HepG2 (cell line): ENCODE data around the gene NFATC3. TPM values are rescaled to one million over a fixed set of nuclear protein-coding genes. Genes with fewer than 3 reads are reported as not detected.

Experiments
- ASH2L ChIP-seq: fragments of 300-600, 200-600 bp; sonication (generic); IDR thresholded peaks from 2 replicates; pipeline ENCODE4 v1.7.0; 2017; ENCODE audit warnings: low read depth, mild to moderate bottlenecking, moderate library complexity, mixed read lengths, low read length; ENCODE audit not compliant: insufficient read length
- ATM ChIP-seq: fragments of 450-650 bp; IDR thresholded peaks from 2 replicates; pipeline ENCODE4 v1.7.1; 2017; ENCODE audit warnings: mild to moderate bottlenecking, borderline replicate concordance
- BCLAF1 ChIP-seq: fragments of 450-650 bp; IDR thresholded peaks from 2 replicates; pipeline ENCODE4 v1.6.1; 2017; ENCODE audit warnings: mild to moderate bottlenecking
- DDIT3 ChIP-seq: sonication (generic); formaldehyde crosslinking; IDR thresholded peaks from 2 replicates; pipeline ENCODE4 v1.4.0; 2020; ENCODE audit warnings: mild to moderate bottlenecking, missing genetic modification reagents
- E2F1 ChIP-seq: sonication (generic); formaldehyde crosslinking; IDR thresholded peaks from 2 replicates; pipeline ENCODE4 v1.5.0; 2020; ENCODE audit warnings: missing genetic modification reagents
- HBP1 ChIP-seq: IDR thresholded peaks from 2 replicates; pipeline ENCODE4 v1.6.1; 2016; ENCODE audit warnings: low read depth, control low read depth
- LCORL ChIP-seq, 2 experiments: fragments of 450-650 bp in 1 of 2; sonication (generic) in 1 of 2; formaldehyde crosslinking in 1 of 2; IDR thresholded peaks; 2 replicates each; pipeline versions ENCODE4 v1.5.0 to v1.6.1; 2017 to 2020; ENCODE audit warnings: antibody characterized with exemption in 1 of 2, missing genetic modification reagents in 1 of 2
- PCBP2 ChIP-seq: fragments of 200-400 bp; formaldehyde crosslinking; optimal IDR thresholded peaks from 2 replicates; pipeline ENCODE3; 2018; ENCODE audit warnings: low read length, low read depth; ENCODE audit not compliant: poor library complexity, severe bottlenecking
- RCOR2 ChIP-seq: IDR thresholded peaks from 2 replicates; pipeline ENCODE4 v1.6.1; 2016; ENCODE audit warnings: missing biosample characterization, missing genetic modification reagents
- RORA ChIP-seq: sonication (generic); formaldehyde crosslinking; IDR thresholded peaks from 2 replicates; pipeline ENCODE4 v1.5.0; 2020; ENCODE audit warnings: mild to moderate bottlenecking, missing genetic modification reagents, moderate library complexity
- SRSF4 ChIP-seq: fragments of 200-400 bp; formaldehyde crosslinking; IDR thresholded peaks from one replicate; pipeline ENCODE4 v1.6.1; 2018; ENCODE audit warnings: mild to moderate bottlenecking, low read depth, low read length, moderate library complexity; ENCODE audit not compliant: poor library complexity, severe bottlenecking
- TBX2 ChIP-seq: sonication (generic); formaldehyde crosslinking; IDR thresholded peaks from 2 replicates; pipeline ENCODE4 v1.5.0; 2020; ENCODE audit warnings: missing genetic modification reagents, mild to moderate bottlenecking, borderline replicate concordance
- TFDP2 ChIP-seq: sonication (generic); formaldehyde crosslinking; IDR thresholded peaks from 2 replicates; pipeline ENCODE4 v1.4.0; 2020; ENCODE audit warnings: missing genetic modification reagents
- ZBTB37 ChIP-seq: sonication (generic); formaldehyde crosslinking; IDR thresholded peaks from 2 replicates; pipeline ENCODE4 v1.4.0; 2020; ENCODE audit warnings: mild to moderate bottlenecking, missing genetic modification reagents
- ZFY ChIP-seq: sonication (generic); formaldehyde crosslinking; IDR thresholded peaks from 2 replicates; pipeline ENCODE4 v1.4.0; 2020; ENCODE audit warnings: missing genetic modification reagents
- ZKSCAN8 ChIP-seq: IDR thresholded peaks from 2 replicates; pipeline ENCODE4 v1.6.1; 2016; ENCODE audit warnings: borderline replicate concordance, missing genetic modification reagents, missing compliant biosample characterization
- ZNF317 ChIP-seq: sonication (generic); formaldehyde crosslinking; IDR thresholded peaks from 2 replicates; pipeline ENCODE4 v1.5.0; 2020; ENCODE audit warnings: mild to moderate bottlenecking, missing genetic modification reagents
- ZNF619 ChIP-seq: sonication (generic); formaldehyde crosslinking; IDR thresholded peaks from 2 replicates; pipeline ENCODE4 v1.4.0; 2020; ENCODE audit warnings: mild to moderate bottlenecking, missing genetic modification reagents
- ZNF674 ChIP-seq: sonication (generic); formaldehyde crosslinking; IDR thresholded peaks from 2 replicates; pipeline ENCODE4 v1.5.0; 2020; ENCODE audit warnings: low read depth, mild to moderate bottlenecking, missing genetic modification reagents
- ZNF768 ChIP-seq: sonication (generic); formaldehyde crosslinking; IDR thresholded peaks from 2 replicates; pipeline ENCODE4 v1.4.0; 2020; ENCODE audit warnings: missing genetic modification reagents
- polyA plus RNA-seq, 8 experiments: library from polyadenylated mRNA; depleted of rRNA in 3 of 8; stranded (reverse) in 7 of 8; unstranded in 1 of 8; fragments of >200 nt; fragmentation: Illumina TruSeq in 4 of 8; extraction: Trizol in 4 of 8; gene quantifications; 2 replicates each; pipeline versions ENCODE4 v1.2.1 to v1.2.3, GENCODE V29; 2011 to 2016; ENCODE audit warnings: low read depth in 4 of 8, missing spikeins in 1 of 8, mixed read lengths in 1 of 8; ENCODE audit not compliant: insufficient read depth in 1 of 8
- total RNA-seq, 5 experiments: library from RNA; depleted of rRNA; stranded (reverse); fragments of >200 nt; fragmentation: Illumina TruSeq; extraction: Trizol; gene quantifications; 2 replicates each; pipeline ENCODE4 v1.2.3, GENCODE V29; 2016; ENCODE audit warnings: low read depth in 1 of 5

The NFATC3 gene
- total and polyA plus RNA-seq, 2 of the 13 experiments (the other 11 are each of a cell fraction or from before 2014, with no cell fraction given): 52.6 to 62.7 TPM

- TF ChIP-seq RCOR2 (CRISPR knock-in tag): peak; percentile 83
- TF ChIP-seq E2F1: peak; percentile 97
- no peak for TF ChIP-seq SRSF4
- TF ChIP-seq TFDP2: peak; percentile 99
- TF ChIP-seq ZNF619 (CRISPR knock-in tag): peak; percentile 94; the same call in 1 of the 2 replicates
- no peak for TF ChIP-seq ASH2L
- TF ChIP-seq LCORL (IDR thresholded peaks at IDR 0.05): peak; percentile 31; the same call in 1 of the 2 replicates
- peak; percentile 95 for TF ChIP-seq LCORL (CRISPR knock-in tag; IDR thresholded peaks at IDR 0.05)
- TF ChIP-seq ZNF674: peak; percentile 79; the same call in 1 of the 2 replicates
- TF ChIP-seq BCLAF1: no peak
- TF ChIP-seq ATM: no peak
- TF ChIP-seq ZNF768 (CRISPR knock-in tag): 0 out of 2 replicates have a peak, but pooled peaks have one; percentile 61
- peak; percentile 13; the same call in 1 of the 2 replicates for TF ChIP-seq HBP1
- peak; percentile 98 for TF ChIP-seq ZFY
- TF ChIP-seq RORA (CRISPR knock-in tag): no peak
- no peak; the same call in 1 of the 2 replicates for TF ChIP-seq ZKSCAN8
- TF ChIP-seq TBX2 (CRISPR knock-in tag): peak; percentile 98
- no peak for TF ChIP-seq DDIT3 (CRISPR knock-in tag)
- TF ChIP-seq ZNF317 (CRISPR knock-in tag): peak; percentile 76; the same call in 1 of the 2 replicates
- no peak for TF ChIP-seq PCBP2
- TF ChIP-seq ZBTB37 (CRISPR knock-in tag): no peak
Measured at GRCh38 chr16:68084504-68085258, 489 bp upstream of the NFATC3 start (continued).
